ENCODE data around the gene CEP164. TPM values are rescaled to one million over a fixed set of nuclear protein-coding genes. Genes with fewer than 3 reads are reported as not detected.

CEP164 gene
- total RNA-seq, 1 donor from 2014 or later, result 32.3 TPM

DNA sequence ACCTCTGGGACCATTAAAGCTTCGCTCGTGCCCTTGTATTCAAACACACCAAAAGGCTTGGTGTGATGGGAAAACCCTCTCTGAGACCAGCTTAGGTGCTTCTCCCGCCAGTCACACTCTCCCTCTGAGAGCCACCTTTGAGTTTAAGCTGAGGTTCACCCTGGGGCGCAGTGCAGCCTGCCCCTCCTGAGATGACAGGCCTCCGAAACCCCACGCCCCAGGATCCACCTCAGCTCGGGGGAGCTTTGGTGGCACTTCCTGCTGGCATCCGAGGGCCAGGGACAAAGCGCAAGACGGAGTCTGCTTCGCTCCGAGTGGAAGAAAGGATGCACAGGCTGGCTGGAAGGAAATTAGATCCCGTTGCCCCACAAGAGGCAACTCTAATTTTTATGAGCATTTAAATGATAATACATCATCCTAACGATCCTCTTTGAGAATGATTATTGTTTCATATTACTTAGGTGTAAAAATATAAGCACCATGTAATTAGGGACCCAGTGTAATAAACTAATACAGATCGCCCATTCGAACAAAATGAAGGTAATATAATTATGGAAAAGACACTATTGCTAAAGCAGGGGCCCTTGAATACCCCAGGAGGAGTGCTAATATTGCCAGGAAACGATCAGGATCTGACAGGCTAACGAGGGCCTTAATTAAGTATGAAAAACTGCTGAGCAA is 134.7 kb downstream of the CEP164 start:
- Mint-ChIP-seq H3K9me3 (no peaks in the 10 kb centered on the region), H3K27ac (no peak overlapping the region), H3K27me3 (ENCODE audit: low read depth) (no peaks in the 10 kb centered on the region), H3K4me3 (ENCODE audit: low read depth) (no peak overlapping the region), H3K4me1 (ENCODE audit: low read depth) (peaks cover 1% of the 10 kb centered on the region), H3K36me3 (ENCODE audit: low read depth) (no peaks in the 10 kb centered on the region)
- DNase-seq (ENCODE audit: low spot score), result no peak
- intact Hi-C loops (cut with micrococcal nuclease), result no loop called here

DNA sequence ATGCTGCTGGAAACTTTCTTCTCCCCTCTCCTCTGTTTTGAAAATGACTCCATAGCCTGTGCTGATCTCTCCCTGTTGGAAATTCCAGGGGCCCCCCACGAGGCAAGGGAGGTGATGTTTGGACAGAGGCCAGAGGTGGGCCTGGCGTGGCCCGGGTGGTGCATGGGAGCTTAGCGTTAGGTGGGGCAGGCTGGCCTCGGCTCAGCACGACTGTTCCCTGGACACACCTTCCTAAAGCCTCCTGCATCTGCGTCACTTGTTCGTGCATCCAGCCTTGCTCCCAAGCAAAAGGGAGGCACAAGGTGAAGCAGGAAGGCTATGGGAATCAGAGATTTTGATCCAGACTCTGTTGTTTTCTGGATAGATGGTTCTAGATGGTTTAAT is 135.2 kb downstream of the CEP164 start:
- H3K9me3 Mint-ChIP-seq, result no peaks in the 10 kb centered on the region
- no peak for DNase-seq (ENCODE audit: low spot score)
- no peaks in the 10 kb centered on the region for H3K36me3 Mint-ChIP-seq (ENCODE audit: low read depth)
- H3K27me3 Mint-ChIP-seq (ENCODE audit: low read depth), result no peaks in the 10 kb centered on the region
- intact Hi-C loops (cut with micrococcal nuclease), result no loop called here
- H3K4me3 Mint-ChIP-seq (ENCODE audit: low read depth), result no peak overlapping the region
- no peak overlapping the region for H3K27ac Mint-ChIP-seq
- peaks cover 1% of the 10 kb centered on the region for H3K4me1 Mint-ChIP-seq (ENCODE audit: low read depth)

Other genes with a start within 250 kb of the CEP164 start
- 25.3 and 25.6 TPM in 2 replicates for gene SIK3, start 229.4 kb upstream of the CEP164 start, total RNA-seq
- 72.3 and 76.9 TPM in 2 replicates for gene PAFAH1B2, start 183.6 kb upstream of the CEP164 start, total RNA-seq
- gene SIDT2, start 149.1 kb upstream of the CEP164 start, total RNA-seq, result 26.1 and 27.1 TPM in 2 replicates
- 3.1 and 3.8 TPM in 2 replicates for gene TAGLN, start 128.5 kb upstream of the CEP164 start, total RNA-seq
- 151 and 154 TPM in 2 replicates for gene PCSK7, start 95.8 kb upstream of the CEP164 start, total RNA-seq
- gene RNF214, start 95.2 kb upstream of the CEP164 start, total RNA-seq, result 22.7 and 25.8 TPM in 2 replicates
- 4.6 and 5.3 TPM in 2 replicates for gene BACE1-AS, start 36.5 kb upstream of the CEP164 start, total RNA-seq
- gene BACE1, start 11.6 kb upstream of the CEP164 start, total RNA-seq, result 0.11 and 0.32 TPM in 2 replicates

All from activated T-helper 2 cell treated with anti-CD3 and anti-CD28 coated beads, Interferon-gamma antibody, Interleukin-2, Interleukin-4, amounts not matched to agents 10 μg/mL and 5 μg/mL and 100 μg/mL, durations not matched to agents 14 hours and 24 hours and 36 hours (primary cell).